GM12865 (cell line): Measurements from ENCODE around the gene CACNB1.
A peak's percentile ranks its signal among the peaks of the same experiment; 100 is the strongest.

ENCODE experiments used
- DNase-seq: peaks from one replicate; pipeline ENCODE4 v3.0.0; 2010; ENCODE audit warnings: low read depth
- H3K4me3 ChIP-seq: 2 replicates; pipeline ENCODE4 v1.5.1; 2011; ENCODE audit warnings: mild to moderate bottlenecking, low read depth, low read length, control low read depth
- TF ChIP-seq, protein P1 (sequence below): IDR thresholded peaks from 2 replicates; pipeline ENCODE4 v1.5.1; 2011; ENCODE audit warnings: low read length, control low read depth, low read depth, inconsistent platforms; ENCODE audit not compliant: insufficient read depth; ENCODE audit errors: missing control alignments

Gene CACNB1

DNA sequence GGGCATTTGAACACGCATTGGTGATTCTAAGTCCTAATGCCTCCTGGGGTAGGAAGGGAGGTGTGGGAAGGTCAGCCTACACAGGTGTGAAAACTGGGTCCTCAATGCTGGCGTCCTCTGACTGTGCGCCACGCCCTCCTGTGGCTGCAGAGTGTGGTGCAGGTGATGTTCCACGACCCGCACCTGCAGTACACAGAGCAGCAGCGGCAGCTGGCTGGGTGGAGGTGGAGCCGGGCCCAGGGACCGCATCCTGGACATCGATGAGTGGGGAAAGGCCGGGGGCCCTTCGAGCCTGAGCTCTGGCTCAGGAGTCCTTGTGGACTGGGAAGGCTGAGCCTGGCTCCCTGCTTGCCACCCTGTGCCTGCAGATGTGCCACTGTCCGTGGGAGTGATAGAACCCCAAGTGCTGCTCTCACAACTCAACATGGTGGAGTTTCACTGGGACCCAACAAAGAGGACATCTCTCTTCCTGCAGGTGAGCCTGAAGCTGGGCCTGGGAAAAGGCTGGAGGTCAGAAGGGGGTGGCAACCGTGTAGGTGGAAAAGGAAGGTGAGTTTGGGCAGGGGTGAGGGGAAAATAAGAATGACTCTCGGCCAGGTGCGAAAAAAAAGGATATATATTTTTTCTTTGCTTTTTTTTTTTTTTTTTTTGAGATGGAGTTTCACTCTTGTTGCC, 42.3 kb upstream of the CACNB1 start:
- no peak overlapping the region for H3K4me3 ChIP-seq
- TF ChIP-seq, protein P1, sequence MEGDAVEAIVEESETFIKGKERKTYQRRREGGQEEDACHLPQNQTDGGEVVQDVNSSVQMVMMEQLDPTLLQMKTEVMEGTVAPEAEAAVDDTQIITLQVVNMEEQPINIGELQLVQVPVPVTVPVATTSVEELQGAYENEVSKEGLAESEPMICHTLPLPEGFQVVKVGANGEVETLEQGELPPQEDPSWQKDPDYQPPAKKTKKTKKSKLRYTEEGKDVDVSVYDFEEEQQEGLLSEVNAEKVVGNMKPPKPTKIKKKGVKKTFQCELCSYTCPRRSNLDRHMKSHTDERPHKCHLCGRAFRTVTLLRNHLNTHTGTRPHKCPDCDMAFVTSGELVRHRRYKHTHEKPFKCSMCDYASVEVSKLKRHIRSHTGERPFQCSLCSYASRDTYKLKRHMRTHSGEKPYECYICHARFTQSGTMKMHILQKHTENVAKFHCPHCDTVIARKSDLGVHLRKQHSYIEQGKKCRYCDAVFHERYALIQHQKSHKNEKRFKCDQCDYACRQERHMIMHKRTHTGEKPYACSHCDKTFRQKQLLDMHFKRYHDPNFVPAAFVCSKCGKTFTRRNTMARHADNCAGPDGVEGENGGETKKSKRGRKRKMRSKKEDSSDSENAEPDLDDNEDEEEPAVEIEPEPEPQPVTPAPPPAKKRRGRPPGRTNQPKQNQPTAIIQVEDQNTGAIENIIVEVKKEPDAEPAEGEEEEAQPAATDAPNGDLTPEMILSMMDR = peak; percentile 77
- DNase-seq = peak; percentile 72

DNA sequence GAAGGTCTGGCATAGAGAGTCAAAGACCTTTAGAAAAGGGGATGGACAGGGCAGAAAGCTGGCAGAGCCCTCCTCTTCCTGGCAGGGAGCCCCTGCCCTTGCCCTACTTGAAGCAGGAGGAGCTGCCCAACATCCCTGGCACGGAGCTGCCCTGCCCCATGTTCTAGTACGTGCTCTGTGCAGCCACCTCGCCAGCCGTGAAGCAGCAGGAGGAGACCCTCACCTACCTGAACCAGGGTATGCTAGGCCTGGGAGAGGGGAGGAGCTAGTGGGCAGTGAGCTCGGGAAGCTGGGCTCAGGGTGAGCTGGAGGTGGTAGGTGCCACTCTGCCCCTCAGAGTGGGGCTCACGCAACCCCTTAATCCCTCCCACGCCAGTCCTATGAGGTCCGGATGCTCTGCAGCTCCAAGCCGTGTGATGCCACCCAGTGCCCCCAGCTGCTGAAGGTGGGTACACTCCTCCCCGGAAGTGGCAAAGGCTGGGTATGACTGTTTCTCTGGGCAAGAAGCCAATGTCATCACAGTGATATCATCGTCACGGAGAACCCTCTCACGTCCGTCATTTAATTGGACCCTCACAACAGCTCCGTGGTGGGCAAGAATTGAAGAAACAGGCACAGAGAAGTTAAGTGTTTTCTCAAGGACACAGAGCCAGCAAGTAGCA, 41.0 kb upstream of the CACNB1 start:
- DNase-seq = peak; percentile 42
- no peak overlapping the region for H3K4me3 ChIP-seq

DNA sequence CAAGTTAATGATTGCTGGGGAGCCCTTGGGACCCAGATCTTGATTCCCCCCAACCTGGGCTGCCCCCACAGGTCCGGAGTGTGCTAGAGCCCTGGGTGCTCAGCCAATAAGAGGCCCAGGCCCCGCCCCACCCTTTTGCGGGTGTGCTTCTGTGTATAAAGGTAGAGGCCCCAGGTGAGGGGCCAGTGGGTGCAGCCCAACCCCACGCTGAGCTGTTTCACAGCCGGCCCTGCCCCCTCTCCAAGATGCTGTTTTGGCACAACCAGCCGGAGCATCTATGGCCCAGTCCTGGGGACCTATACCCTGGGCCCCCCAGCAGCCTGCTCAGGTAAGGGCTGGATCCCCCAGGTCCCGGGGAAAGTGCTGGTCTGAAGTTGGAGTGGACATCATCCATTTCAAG, 40.1 kb upstream of the CACNB1 start:
- H3K4me3 ChIP-seq = no peak overlapping the region
- TF ChIP-seq, protein P1 = no peak
- no peak for DNase-seq

More for the DNA sequence above, 41.0 kb upstream of the CACNB1 start:
- TF ChIP-seq, protein P1 = no peak

DNA sequence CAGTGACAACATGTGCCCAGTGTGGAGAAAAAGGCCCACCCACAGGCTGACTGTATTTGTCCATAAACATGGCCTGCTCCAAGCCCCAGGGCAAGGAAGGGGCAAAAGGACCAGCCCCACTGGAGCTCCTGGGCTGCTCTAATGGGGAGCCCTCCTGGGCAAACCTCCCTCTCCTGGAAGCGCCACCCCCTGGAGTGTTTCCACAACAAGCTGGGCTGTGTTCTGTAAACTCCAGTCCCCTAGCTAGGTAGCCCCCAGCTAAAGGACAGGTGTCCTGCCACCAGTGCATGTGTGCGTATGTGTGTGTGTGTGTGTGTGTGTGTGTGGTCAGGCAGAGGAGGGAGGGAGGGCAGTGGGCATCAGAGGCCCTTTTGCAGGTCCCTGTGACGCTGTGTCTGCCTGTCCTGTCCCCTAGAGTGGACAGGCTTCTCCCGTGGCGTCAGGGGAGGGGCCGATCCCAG, 39.5 kb upstream of the CACNB1 start:
- TF ChIP-seq, protein P1 = no peak
- DNase-seq = no peak
- H3K4me3 ChIP-seq = no peak overlapping the region

DNA sequence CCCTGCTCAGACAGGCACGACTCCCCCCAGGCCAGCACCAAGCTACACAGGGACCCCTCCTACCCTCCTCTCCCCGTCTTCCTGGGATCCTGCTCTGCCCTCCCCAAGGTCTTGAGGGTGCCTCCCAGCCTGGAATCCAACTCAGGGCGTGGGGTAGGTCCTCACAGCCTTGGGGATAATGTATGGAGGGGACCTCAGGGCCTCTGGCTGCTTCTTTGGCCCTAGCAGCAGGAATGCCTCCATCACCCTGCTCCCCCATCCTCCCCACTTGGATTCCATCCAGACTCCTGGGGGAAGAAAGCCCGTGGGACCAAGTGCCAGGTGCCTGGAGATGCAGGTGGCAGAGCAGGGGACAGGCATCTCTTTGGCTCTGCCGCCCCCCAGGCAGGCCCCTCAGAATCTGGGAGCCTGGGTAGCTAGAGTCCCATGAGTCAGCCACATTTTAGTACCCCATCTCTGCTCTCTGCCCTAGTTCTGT, 39.0 kb upstream of the CACNB1 start:
- DNase-seq = no peak
- H3K4me3 ChIP-seq = no peak overlapping the region
- TF ChIP-seq, protein P1 = no peak

DNA sequence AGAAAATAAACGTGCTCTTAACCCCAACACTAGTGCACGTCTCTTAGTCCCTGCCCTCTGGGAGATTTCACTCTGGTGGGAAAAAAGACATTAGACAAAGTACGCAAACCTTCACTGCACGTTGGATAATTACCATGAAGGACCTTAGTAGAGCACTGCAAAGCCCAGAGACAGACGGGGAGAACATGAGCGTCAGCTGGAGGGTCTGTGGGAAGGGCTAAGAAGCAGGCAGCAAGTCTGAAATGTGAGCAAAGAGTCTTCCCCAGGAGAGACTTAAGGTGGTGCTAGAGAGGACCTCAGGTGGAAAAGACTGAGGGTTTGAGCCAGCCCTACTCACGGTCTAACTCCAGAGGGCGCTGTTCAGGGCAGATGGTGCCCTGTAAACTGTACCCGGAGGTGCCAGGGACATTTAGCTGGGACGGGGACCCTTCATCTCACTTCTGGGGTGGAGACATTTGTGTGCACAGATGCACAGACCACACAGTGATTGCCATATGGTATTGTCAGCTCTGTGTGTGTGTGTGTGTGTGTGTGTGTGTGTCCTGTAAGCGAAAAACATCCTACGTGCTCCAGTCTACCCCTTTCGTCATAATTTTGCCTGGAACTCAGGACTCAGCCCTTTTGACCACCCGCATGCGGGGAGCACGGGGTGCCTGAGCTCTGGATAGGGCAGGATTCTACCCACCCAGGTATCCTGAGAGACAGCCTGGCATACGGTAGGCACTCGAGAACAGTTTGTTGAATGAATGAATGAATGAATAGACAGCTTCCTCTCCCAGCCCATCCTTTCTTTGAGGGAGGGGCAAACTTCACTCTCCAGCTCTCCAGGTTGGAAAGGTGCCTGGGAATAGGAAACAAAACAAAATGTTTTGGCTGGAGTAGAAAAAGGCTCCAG, 38.3 kb upstream of the CACNB1 start:
- H3K4me3 ChIP-seq = no peak overlapping the region
- peak; percentile 76 for DNase-seq
- TF ChIP-seq, protein P1 = peak; percentile 87
